GM18858 (cell line): ENCODE measurements around the gene NXPE2.
"Not testable (repeated sequence)": the region's sequence is repeated elsewhere in the genome, so short reads cannot be mapped to it uniquely, and the experiment has no call there.

Experiments used
- ATAC-seq: cut with Tn5 transposase; IDR thresholded peaks from one replicate; pipeline ENCODE4 v1.9.1; 2021; ENCODE audit not compliant: unreplicated experiment

NXPE2 gene

DNA sequence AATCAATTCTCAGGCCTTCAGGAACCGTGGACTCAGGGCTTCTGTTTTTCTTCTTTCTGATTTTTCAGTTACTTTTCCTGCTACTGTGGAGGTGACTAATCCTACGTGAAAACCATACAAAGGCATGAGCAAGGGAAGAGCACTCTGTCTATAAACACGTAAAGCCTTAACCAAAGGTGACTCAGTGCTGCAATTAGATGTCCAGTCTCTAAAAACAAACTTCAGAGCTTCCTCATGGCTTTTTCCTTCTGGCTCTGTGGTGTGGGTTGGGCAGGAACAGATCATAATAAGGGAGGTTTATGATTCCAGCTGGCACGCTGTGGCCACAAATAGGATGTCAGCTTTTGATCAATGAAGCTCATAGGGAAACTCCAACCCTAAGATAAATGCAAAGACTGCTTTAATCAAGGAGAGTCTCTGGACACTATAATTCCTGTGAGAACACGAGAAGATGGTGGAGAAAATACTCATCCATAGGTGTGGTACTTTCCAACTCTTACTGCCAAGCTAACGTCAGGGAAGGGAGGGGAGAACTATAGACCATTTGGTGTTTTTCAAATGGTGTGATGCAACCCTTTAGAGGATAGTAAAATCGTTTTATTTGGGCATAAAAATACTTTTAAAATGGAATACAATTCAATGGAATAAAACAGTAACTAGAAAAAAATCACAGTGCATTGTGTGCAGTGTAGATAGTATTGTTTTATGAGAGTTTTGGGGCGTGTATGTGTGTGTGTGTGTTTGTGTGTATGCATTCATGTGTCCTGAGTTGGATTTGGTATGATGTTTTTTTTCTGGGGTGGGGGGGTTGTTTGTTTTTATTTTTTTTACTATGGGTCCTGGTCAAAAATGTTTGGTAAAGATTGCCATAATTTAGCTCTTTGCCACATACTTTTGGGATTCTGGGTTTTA, at the start of gene NXPE2:
NXPE2 (plus strand) TSS at position 403 of the 912 bp plus-strand sequence; CDS start at position 452, 49 bp downstream.
- no peak for ATAC-seq

DNA sequence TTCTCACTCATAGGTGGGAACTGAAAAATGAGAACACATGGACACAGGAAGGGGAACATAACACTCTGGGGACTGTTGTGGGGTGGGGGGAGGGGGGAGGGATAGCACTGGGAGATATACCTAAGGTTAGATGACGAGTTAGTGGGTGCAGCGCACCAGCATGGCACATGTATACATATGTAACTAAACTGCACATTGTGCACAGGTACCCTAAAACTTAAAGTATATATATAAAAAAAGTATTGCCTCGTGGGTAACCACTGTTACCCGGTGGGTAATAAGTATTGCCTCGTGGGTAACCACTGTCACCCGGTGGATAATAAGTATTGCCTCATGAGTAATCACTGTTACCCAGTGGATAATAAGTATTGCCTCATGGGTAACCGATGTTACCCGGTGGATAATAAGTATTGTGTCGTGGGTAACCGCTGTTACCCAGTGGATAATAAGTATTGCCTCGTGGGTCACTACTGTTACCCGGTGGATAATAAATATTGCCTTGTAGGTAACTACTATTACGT, 46.8 kb upstream of the NXPE2 start:
- not testable (repeated sequence) for ATAC-seq

DNA sequence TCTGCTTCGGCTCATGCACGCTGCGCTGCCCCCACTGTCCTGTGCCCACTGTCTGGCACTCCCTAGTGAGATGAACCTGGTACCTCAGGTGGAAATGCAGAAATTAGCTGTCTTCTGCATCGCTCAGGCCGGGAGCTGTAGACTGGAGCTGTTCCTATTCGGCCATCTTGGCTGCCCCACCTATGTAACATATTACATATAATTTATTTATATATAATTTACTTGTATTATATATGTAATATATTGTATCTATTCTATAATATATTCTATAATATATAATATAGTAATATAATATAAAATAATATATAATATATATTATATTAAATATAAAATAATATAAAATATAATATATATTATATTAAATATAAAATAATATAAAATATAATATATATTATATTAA, 38.9 kb upstream of the NXPE2 start:
- ATAC-seq = not testable (repeated sequence)

DNA sequence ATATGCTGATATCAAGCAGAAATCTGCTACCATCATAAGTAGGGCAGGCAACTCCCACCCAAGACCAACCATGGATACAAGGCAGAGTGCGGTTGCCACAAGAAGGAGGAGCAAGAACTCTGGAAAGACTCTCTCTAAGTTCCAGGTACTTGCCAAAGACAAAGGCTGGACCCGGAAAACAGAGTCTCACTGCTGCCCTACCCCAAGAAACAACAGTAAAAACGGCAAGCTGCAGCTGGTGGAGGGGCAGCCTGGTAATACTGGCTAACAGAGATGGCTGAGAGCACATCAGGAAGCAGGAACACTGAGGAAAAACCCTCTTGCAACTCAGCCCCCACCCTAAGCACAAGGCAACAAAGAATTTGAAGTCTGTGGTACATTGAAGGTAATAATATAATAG, 27.7 kb upstream of the NXPE2 start:
- ATAC-seq = no peak

DNA sequence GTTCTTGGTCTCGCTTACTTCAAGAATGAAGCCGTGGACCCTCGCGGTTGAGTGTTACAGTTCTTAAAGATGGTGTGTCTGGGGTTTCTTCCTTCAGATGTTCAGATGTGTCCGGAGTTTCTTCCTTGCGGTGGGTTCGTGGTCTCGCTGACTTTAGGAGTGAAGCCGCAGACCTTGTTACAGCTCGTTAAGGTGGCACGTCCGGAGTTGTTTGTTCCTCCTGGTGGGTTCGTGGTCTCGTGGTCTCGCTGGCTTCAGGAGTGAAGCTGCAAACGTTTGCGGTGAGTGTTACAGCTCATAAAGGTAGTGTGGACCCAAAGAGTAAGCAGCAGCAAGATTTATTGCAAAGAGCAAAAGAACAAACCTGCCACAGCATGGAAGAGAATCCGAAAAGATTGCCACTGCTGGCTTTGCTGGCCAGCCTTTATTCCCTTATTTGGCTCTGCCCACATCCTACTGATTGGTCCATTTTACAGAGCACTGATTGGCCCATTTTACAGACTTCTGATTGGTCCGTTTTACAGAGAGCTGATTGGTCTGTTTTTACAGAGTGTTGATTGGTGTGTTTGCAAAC, 27.1 kb upstream of the NXPE2 start:
- ATAC-seq = no peak

DNA sequence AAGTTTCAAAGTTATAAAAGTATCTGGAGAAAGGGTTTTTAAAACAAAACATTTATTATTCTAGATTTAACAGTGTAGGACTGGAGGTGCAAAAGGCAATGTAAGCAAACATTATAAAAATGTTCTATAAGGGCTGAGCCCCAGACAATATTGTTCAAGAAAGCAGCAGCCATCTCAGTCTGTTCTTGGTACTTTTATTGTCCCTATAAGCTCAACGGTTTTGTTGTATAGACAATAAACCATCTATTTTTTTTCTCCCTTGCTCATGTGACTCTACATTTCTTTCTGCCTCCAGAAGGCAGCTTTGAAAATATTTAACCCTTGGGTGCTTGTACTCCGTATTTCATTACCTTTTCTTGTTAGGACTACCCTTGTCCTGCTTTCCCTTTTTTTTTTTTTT, 25.2 kb upstream of the NXPE2 start:
- ATAC-seq = no peak

DNA sequence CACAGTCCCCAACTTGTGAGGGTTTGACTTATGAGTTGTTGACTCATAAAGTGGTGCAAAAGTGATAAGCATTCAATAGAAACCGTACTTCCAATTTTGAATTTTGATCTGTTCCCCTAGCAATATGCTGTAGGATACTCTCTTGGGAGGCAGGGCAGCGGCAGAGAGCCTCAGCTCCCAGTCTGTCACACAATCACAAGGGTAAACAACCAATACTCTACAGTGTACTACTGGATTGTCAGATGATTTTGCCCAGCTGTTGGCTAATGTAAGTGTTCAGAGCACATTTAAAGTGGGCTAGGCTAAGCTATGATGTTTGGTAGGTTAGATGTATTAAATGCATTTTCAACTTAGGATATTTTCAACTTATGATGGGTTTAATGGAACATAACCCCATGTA, 13.7 kb upstream of the NXPE2 start:
- ATAC-seq = no peak

DNA sequence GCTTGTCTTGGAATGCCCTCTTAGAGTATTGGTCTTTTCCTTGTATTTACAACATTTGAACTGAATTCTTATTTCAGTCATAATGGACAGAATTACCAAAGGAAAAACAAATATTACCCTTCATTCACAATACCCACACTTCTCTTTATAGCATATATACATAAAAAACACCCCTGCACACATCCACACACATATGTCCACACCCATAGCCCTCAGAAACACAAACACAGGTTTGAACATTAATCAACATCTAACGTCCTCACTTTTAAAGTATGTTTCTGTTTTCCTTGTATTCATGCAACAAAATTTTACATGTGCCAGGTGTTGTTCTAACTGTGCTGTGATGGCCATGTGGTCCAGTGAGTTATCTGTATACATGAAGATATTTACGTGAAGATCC, 11.6 kb upstream of the NXPE2 start:
- no peak for ATAC-seq

DNA sequence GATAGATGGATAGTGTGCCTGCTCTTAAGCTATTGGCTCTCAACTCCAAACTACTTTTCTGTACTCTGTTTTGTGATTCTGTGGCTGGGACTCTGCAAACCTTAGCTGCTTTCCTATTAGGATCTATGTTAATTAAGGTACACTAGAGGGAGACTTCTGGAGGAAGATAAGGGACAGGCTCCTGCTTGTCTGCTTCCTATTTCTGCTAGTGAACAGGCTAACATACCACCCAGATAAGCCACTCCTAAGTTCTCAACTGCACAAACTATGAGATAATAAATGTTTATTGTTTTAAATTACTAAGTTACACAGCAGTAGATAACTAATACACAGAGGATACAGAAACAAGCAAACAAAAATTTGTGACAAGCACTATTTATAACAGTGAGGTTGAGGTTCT, 10.2 kb upstream of the NXPE2 start:
- ATAC-seq = no peak

DNA sequence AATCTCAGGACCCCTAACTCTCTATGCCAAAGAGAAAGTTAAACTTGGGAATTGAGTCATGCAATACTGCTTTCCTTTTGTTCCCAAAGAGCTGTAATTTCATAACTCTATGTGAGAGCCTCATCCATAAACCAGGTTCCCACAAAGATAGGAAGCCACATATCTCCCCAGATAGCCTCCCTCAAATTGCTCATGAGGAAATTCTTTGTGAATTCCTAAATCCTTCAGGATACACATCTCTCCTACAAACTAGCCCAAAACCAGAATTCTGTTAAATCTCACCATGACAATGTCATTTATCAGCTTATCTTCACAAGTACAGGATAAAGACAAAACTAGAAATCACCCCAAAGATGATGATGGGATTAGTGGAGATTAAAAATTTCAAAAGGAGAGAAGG, 4.7 kb upstream of the NXPE2 start:
- ATAC-seq = no peak

DNA sequence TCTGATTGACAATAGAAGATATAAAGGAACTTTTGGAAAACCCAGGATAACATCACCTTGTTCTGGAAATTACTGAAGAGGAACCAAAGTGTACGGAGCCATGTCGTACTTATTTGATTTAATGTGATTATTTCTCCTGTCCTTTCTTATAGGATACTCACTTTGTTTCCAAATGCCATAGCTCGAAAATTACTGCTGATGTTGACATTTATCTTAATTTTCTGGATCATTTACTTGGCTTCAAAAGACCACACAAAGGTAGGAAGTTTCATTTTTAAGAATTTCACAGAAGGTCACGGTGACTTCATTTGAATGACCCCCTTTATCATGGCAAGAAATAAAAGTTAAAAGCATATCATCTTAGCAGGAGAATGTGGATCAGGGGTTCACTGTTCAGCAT, 1.2 kb downstream of the NXPE2 start:
- no peak for ATAC-seq

DNA sequence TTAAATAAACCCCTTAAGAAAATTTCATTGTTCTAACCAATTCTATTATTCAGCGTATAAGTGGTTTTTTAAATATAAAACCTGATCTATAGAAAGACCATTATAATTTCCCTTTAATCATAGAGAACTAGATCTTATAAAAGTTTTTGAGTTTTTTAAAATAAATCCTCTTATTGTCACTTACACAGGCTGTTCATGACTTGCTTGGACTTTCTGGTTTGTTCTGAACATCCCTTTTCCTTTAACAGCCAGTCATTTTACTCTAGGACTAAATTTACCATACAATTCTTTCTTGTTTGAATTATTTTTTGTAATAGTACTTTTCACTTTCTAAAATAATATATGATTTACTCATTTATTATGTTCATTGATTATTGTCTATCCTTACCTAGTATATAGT, 4.7 kb downstream of the NXPE2 start:
- ATAC-seq = no peak

DNA sequence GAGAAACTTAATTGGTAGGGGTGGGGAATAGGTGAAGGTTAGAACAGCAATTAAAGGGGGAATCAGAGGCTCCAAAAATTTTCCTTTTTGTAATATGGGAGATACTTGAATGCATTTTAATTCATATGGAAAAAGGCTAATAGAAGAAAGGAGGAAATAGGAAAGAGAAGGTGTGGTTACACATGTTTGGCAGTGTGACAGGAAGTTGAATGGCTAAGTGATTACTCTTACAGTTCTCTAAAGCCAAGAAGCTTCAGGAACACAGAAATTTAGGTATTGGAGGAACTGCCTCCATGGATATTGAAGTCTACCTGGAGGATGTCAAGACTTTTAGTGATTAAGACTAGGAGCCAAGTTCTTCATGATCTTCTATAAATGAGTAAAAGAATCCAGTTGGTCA, 6.3 kb downstream of the NXPE2 start:
- ATAC-seq = no peak

DNA sequence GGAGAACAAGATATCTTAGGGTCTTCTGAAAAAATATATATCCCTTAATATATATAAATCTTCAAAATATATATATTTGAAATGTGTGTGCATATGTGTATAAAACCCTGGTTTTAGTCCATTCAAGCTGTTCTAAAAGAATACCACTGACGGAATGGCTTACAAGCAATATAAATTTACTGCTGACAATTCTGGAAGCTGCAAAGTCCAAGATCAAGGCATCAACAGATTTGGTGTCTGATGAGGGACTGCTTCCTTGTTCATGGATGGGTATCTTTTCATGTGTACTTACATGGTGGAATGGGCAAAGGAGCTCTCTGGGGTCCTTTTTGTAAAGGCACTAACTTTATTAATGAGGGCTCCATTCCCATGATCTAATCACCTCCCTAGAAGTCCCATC, 6.8 kb downstream of the NXPE2 start:
- ATAC-seq = no peak

DNA sequence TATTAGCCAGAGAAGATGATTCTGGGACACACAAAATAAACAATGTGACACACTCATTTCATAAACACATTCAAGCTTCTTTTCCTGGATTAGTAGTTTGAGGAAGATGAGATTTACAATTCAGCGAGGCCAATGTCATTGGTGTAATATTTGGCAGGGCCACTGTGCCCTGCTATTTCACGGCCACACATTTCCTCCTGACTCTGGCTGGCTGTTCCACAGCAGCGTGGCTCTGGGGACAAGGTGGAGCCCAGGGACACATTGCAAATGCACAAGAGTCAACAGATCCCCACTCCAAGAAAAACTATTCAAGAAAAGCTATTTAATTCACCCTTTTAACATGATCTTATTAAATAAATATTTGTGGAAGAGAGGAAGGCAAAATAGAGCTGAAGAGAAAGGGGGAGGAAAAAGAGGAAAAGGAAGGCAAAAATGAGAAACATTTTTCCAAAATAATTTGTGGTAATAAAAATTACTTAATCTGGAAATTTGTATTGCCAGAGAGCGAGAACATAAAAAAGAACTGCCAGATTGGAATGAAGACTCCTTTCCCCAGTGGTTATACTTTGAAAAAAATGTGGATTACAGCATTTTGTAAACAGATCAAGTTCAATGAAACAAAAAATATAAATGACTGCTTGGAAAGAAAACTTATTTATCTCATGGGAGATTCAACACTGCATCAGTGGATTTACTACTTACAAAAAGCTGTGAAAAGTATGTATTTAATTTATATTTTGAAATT, 27.1 kb downstream of the NXPE2 start:
- ATAC-seq = no peak

DNA sequence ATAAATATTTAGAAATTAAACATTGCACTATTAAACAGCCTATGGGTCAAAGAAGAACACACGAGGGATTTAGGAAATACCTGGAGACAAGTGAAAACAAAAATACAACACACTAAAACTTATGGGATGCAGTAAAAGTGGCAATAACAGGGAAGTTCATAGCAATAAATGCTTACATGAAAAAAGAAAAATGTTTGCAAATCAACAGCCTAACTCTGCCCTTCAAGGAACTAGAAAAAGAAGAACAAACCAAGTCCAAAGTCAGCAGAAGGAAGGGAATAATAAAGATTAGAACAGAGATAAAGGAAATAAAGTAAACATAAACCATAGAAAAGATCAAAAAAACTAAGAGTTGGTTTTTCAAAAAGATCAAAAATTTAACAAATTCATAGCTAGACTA, 31.6 kb downstream of the NXPE2 start:
- no peak for ATAC-seq

DNA sequence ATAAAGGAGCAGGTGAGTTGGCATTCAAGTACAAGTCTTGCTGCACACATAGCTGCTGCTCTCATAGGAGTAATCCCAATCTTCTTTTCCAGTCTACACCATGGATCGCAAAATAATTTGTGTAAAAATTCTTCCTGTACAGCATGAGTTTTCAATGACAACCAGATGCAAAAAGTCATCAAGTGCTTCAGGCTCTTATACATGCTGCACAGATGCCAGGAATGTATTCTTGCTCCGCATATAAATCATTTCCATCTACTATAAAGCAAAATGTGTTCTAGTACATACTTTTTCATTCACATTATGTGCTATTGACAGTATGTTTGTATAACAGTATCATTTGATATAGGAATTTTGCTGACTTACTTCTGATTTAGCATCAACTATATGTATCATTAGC, 35.4 kb downstream of the NXPE2 start:
- ATAC-seq = no peak

DNA sequence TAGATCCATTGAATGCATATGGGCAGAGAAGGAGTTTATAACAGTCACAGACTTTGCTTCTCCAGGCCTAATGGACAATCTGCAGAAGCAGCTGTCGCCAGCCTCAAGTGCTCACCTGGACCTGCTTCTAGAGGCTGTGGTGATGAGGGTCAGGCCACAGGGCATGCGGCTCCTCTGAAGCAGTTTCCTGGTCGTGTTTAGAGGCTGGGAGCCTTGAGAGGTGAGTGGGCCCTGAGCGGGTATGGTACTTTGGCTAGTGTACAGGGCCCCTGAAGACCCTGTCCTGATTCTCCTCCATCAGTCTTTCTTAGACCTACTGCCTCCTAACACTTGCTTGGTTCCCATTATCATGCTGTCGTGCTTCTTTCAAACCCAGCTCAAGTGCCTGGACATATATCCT, 41.2 kb downstream of the NXPE2 start:
- no peak for ATAC-seq

DNA sequence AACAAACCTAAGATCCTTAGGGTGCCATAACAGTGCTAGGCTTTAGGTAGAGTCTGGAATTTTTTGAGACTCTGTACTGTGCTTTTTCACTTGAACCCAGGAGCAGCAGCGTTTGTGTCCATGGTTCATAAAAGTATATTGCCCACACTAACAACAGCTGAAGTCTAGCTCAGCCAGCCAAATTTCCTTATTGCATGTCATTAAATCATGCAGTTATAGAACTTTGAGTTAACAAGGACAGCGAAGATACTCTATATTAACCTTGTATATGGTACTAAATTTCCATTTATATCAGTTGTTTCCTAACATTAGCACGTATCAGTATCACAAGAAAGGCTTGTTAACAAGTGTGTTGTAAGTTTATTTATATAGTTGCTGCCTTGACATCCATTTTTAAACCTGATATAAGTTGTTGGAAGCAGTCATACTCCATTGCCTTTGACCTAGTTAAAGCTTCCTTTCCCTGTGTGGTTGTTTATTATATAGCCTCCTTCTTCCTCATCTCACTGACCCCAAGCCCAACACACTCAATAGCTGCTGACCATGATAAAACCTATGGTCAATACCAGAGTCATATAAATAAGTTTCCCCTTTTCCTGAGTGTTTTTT, 46.7 kb downstream of the NXPE2 start:
- no peak for ATAC-seq

DNA sequence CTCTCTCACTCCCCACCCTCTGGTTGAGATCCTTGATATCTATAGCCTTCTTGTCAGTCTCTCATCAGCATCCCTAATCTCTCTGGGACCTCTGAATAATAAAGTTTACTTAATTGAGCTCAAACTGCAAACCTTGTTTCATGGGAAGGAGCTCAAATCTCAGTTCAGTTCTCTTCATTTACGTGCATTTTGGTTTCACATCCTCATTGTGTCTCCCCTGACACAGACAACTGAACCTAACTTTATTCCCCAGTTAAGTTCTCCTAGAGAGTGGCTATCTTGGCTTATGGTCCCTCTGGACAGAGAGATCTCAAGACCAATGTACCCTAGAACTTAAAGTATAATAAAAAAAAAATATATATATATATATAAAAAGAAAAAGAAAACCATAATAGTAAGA, 47.3 kb downstream of the NXPE2 start:
- no peak for ATAC-seq

DNA sequence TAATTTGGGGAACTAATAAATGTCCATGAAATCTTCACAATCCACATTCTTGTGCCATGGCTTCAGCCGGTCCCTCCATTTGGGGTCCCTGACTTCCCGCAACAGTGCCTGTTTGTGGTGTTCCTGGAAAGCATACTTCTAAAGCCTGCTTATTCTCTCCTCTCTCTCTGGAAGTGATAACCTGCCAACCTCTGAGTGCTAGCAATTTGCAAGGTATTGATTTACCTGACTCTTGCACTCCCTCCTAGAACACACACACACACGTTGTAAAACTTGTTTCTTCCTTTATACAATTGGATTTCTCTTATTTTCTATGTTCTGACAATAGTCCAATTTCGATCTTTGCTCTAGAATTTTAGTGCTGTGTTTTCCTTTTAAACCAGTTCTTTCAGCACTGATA, 58.5 kb downstream of the NXPE2 start:
- ATAC-seq = no peak
